ENCODE measurements around the gene KCNJ6.

KCNJ6 gene

DNA sequence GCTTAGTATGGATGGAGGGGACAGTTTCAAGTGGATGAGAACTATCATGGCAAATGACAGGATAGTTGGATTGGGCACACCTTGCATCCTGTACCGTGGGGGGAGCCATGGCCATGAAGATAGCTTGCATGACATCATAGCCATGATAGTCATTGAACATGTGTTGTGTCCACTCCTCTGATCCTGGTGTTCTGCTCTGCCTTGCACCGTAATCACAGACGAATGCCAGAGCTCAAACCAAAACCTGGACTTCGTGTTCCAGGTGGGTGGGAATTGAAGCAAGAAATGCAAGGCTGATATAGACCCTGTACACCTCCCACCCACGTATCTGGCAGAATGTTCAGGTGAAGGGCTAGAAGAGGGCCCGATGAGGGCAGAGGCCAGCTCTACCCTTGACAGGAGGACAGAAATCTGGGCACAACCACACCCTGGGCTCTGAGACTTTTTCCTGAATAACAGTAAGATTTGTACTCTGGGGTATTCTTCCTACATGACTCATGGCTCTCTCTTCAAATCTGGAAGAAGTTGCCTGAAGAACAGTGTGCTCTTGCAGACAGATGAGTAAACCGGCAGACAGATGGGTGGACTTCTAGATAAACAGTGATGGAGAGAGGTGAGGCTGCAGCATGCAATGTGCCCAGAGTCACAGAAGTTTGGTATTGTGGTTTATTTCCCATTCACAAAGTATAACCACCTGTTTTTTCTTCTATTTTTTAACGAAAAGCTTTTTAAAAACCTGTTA lies 45.0 kb downstream of the KCNJ6 start:
- no peak overlapping the region for H3K27ac Mint-ChIP-seq (ENCODE audit: low read depth)
- H3K4me1 Mint-ChIP-seq, result no peaks in the 10 kb centered on the region
- H3K36me3 Mint-ChIP-seq (ENCODE audit: insufficient read depth), result no peaks in the 10 kb centered on the region
- H3K4me3 Mint-ChIP-seq, result no peak overlapping the region
- peaks cover 15% of the 10 kb centered on the region for H3K27me3 Mint-ChIP-seq
- no peaks in the 10 kb centered on the region for H3K9me3 Mint-ChIP-seq
- no peak for ATAC-seq (replicated peaks; ENCODE audit: extremely low read depth, poor library complexity, severe bottlenecking)
- DNase-seq (ENCODE audit: low spot score in 2 of 2), result no peak

GRCh38 chr21:37870221-37870620 lies 46.0 kb downstream of the KCNJ6 start:
- peaks cover 26% of the 10 kb centered on the region for H3K27me3 Mint-ChIP-seq
- H3K4me3 Mint-ChIP-seq, result no peak overlapping the region
- DNase-seq (ENCODE audit: low spot score in 2 of 2), result no peak
- H3K9me3 Mint-ChIP-seq, result no peaks in the 10 kb centered on the region
- no peak overlapping the region for H3K27ac Mint-ChIP-seq (ENCODE audit: low read depth)
- no peaks in the 10 kb centered on the region for H3K36me3 Mint-ChIP-seq (ENCODE audit: insufficient read depth)
- no peak for ATAC-seq (replicated peaks; ENCODE audit: extremely low read depth, poor library complexity, severe bottlenecking)
- no peaks in the 10 kb centered on the region for H3K4me1 Mint-ChIP-seq

- Mint-ChIP-seq H3K36me3 (ENCODE audit: insufficient read depth) (no peaks in the 10 kb centered on the region), H3K4me3 (no peak overlapping the region), H3K27ac (ENCODE audit: low read depth) (no peak overlapping the region), H3K9me3 (no peaks in the 10 kb centered on the region), H3K4me1 (no peaks in the 10 kb centered on the region), H3K27me3 (peaks cover 31% of the 10 kb centered on the region)
- no peak for ATAC-seq (replicated peaks; ENCODE audit: extremely low read depth, poor library complexity, severe bottlenecking)
- DNase-seq (ENCODE audit: low spot score in 2 of 2), result no peak
Measured at GRCh38 chr21:37869661-37870060, 46.6 kb downstream of the KCNJ6 start.

DNA sequence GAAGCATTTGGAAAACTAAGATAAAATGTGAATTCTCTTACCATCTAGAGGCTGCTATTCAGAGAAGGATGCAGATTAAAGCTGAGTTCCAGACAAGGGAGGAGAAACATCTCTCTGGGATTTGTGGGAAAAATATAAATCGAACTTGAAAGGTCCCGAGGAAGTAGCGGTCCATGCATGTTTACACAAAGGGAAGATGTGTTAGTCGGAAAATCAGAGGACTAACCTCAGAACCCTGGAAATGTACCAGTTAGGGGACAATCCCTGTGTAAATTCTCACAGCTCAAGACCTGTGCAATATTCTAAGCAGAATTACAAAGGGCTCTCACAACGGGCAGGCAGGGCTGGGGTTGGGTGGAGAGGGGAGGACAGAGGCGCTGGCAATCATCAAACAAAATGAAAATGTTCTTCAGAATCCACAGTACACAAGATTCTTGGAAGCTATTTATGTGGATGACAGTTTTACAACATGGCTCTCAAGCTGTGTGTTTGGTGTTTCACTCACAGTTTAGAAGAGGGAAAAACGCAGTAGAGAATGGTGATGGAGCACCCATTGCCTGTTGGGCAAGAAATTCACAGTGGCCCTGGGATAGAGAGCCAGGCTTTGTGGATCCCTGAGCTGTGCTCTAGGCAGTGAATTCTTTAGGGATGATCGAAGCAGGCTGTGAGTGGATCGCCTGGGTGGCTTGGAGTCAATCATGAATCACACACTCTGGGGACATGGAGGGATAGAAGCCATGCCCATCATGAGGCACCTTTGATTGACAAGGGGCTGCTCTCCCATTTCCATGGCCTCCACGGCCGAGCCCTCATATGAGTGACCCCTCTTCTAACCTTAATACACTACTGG lies 47.6 kb downstream of the KCNJ6 start:
- no peak for DNase-seq (ENCODE audit: low spot score in 2 of 2)
- ATAC-seq (replicated peaks; ENCODE audit: extremely low read depth, poor library complexity, severe bottlenecking), result no peak
- H3K27ac Mint-ChIP-seq (ENCODE audit: low read depth), result no peak overlapping the region

GRCh38 chr21:37866027-37866426 lies 50.2 kb downstream of the KCNJ6 start:
- ATAC-seq (replicated peaks; ENCODE audit: extremely low read depth, poor library complexity, severe bottlenecking) (no peak), DNase-seq (ENCODE audit: low spot score in 2 of 2) (no peak)
- Mint-ChIP-seq H3K9me3 (no peaks in the 10 kb centered on the region), H3K27me3 (peaks cover 36% of the 10 kb centered on the region), H3K4me3 (no peak overlapping the region), H3K27ac (ENCODE audit: low read depth) (no peak overlapping the region), H3K36me3 (ENCODE audit: insufficient read depth) (peaks cover 2% of the 10 kb centered on the region), H3K4me1 (no peaks in the 10 kb centered on the region)

More for the DNA sequence above, 47.6 kb downstream of the KCNJ6 start:
- no peak overlapping the region for H3K4me3 Mint-ChIP-seq
- H3K4me1 Mint-ChIP-seq, result no peaks in the 10 kb centered on the region
- H3K9me3 Mint-ChIP-seq, result no peaks in the 10 kb centered on the region
- H3K27me3 Mint-ChIP-seq, result peaks cover 32% of the 10 kb centered on the region
- peaks cover 2% of the 10 kb centered on the region for H3K36me3 Mint-ChIP-seq (ENCODE audit: insufficient read depth)

DNA sequence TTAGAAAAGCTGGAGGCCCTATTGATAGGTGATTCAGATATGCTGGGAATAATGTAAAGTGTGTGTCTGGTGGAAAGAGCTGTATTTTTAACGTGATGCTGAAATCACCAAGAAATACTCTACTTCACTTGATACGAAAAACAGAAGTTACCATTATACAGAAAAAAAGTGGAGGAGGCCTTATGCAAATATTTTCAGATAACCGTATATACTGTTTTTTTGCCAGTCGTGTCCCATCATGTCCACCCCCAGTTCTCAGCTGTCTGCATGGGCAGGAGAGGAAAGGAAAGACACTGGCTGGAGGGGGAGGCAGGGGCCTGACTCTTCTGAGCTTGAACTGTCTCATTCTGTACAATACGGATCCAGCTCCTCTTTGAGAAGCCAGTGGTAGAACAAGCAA lies 51.1 kb downstream of the KCNJ6 start:
- Mint-ChIP-seq H3K4me3 (no peak overlapping the region), H3K27me3 (peaks cover 45% of the 10 kb centered on the region), H3K4me1 (no peaks in the 10 kb centered on the region), H3K27ac (ENCODE audit: low read depth) (no peak overlapping the region), H3K36me3 (ENCODE audit: insufficient read depth) (peaks cover 2% of the 10 kb centered on the region), H3K9me3 (peaks cover 5% of the 10 kb centered on the region)
- DNase-seq (ENCODE audit: low spot score in 2 of 2), result no peak
- ATAC-seq (replicated peaks; ENCODE audit: extremely low read depth, poor library complexity, severe bottlenecking), result no peak

DNA sequence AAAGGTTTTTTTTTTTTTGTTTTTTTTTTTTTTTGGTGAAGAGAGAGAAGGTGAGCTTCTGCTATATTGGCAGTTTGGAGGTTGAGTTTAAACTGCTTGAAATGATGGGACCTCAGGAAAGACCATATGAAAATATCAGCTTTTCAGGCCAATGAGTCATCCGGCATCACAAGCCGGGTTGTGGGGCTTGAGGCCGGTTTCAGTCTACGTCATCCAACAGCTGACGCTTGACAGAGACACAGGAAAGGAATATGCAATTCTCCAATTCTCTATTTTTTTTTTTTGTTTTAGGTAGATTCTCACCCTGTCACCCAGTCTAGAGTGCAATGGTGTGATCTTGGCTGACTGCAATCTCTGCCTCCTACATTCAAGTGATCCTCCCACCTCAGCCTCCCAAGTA lies 52.4 kb downstream of the KCNJ6 start:
- no peak for DNase-seq (ENCODE audit: low spot score in 2 of 2)

GRCh38 chr21:37862536-37862935 lies 53.7 kb downstream of the KCNJ6 start:
- no peak for ATAC-seq (replicated peaks; ENCODE audit: extremely low read depth, poor library complexity, severe bottlenecking)
- Mint-ChIP-seq H3K9me3 (peaks cover 5% of the 10 kb centered on the region), H3K36me3 (ENCODE audit: insufficient read depth) (peaks cover 2% of the 10 kb centered on the region), H3K27me3 (peaks cover 44% of the 10 kb centered on the region), H3K4me1 (no peaks in the 10 kb centered on the region), H3K27ac (ENCODE audit: low read depth) (no peak overlapping the region), H3K4me3 (no peak overlapping the region)
- no peak for DNase-seq (ENCODE audit: low spot score in 2 of 2)

More for the DNA sequence above, 52.4 kb downstream of the KCNJ6 start:
- no peaks in the 10 kb centered on the region for H3K4me1 Mint-ChIP-seq
- H3K4me3 Mint-ChIP-seq, result no peak overlapping the region
- H3K27ac Mint-ChIP-seq (ENCODE audit: low read depth), result no peak overlapping the region
- ATAC-seq (replicated peaks; ENCODE audit: extremely low read depth, poor library complexity, severe bottlenecking), result no peak
- peaks cover 47% of the 10 kb centered on the region for H3K27me3 Mint-ChIP-seq
- peaks cover 2% of the 10 kb centered on the region for H3K36me3 Mint-ChIP-seq (ENCODE audit: insufficient read depth)
- peaks cover 5% of the 10 kb centered on the region for H3K9me3 Mint-ChIP-seq

GRCh38 chr21:37861561-37861960 lies 54.7 kb downstream of the KCNJ6 start:
- Mint-ChIP-seq H3K4me1 (no peaks in the 10 kb centered on the region), H3K4me3 (no peak overlapping the region), H3K27me3 (peaks cover 47% of the 10 kb centered on the region), H3K27ac (ENCODE audit: low read depth) (no peak overlapping the region), H3K36me3 (ENCODE audit: insufficient read depth) (peaks cover 2% of the 10 kb centered on the region), H3K9me3 (peaks cover 5% of the 10 kb centered on the region)
- DNase-seq (ENCODE audit: low spot score in 2 of 2) (no peak), ATAC-seq (replicated peaks; ENCODE audit: extremely low read depth, poor library complexity, severe bottlenecking) (no peak)

- ATAC-seq (replicated peaks; ENCODE audit: extremely low read depth, poor library complexity, severe bottlenecking), result no peak
- Mint-ChIP-seq H3K4me3 (no peak overlapping the region), H3K27ac (ENCODE audit: low read depth) (no peak overlapping the region), H3K36me3 (ENCODE audit: insufficient read depth) (peaks cover 3% of the 10 kb centered on the region), H3K4me1 (no peaks in the 10 kb centered on the region), H3K27me3 (peaks cover 43% of the 10 kb centered on the region), H3K9me3 (peaks cover 5% of the 10 kb centered on the region)
- no peak for DNase-seq (ENCODE audit: low spot score in 2 of 2)
Measured at GRCh38 chr21:37860416-37860815, 55.8 kb downstream of the KCNJ6 start.

- DNase-seq (ENCODE audit: low spot score in 2 of 2), result no peak
- no peak overlapping the region for H3K4me3 Mint-ChIP-seq
- no peaks in the 10 kb centered on the region for H3K4me1 Mint-ChIP-seq
- H3K36me3 Mint-ChIP-seq (ENCODE audit: insufficient read depth), result peaks cover 3% of the 10 kb centered on the region
- H3K27ac Mint-ChIP-seq (ENCODE audit: low read depth), result no peak overlapping the region
- no peak for ATAC-seq (replicated peaks; ENCODE audit: extremely low read depth, poor library complexity, severe bottlenecking)
- H3K27me3 Mint-ChIP-seq, result peaks cover 30% of the 10 kb centered on the region
- H3K9me3 Mint-ChIP-seq, result peaks cover 20% of the 10 kb centered on the region
Measured at GRCh38 chr21:37855647-37856625, 60.3 kb downstream of the KCNJ6 start.

DNA sequence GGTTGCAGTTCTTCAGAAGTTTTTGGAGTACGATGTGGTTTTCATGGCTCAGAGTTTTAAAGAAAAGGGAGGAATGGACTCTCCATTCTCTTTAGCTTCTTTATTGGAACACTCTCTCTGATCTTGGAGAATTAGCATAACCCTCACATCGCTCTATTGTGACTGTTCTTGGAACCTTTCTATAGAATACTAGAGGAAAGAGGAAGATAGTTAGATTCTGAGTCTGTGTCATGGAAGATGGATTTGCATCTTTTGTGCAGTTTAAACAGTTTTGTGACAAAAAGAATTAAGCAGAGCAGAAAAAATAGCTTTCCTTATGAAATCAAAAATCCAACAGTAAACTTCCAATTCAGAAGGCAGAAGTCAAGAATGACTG lies 61.0 kb downstream of the KCNJ6 start:
- no peaks in the 10 kb centered on the region for H3K4me1 Mint-ChIP-seq
- no peak overlapping the region for H3K27ac Mint-ChIP-seq (ENCODE audit: low read depth)
- peaks cover 16% of the 10 kb centered on the region for H3K9me3 Mint-ChIP-seq
- H3K36me3 Mint-ChIP-seq (ENCODE audit: insufficient read depth), result peaks cover 3% of the 10 kb centered on the region
- no peak for ATAC-seq (replicated peaks; ENCODE audit: extremely low read depth, poor library complexity, severe bottlenecking)
- peaks cover 24% of the 10 kb centered on the region for H3K27me3 Mint-ChIP-seq
- no peak overlapping the region for H3K4me3 Mint-ChIP-seq
- DNase-seq (ENCODE audit: low spot score in 2 of 2), result no peak
